Epithelial cell of proximal tubule (primary cell): ENCODE results near the gene MRLN. TPM values are rescaled to one million over a fixed set of nuclear protein-coding genes. Genes with fewer than 3 reads are reported as not detected.

Experiments used
- DNase-seq: peaks from one replicate; pipeline ENCODE4 v3.0.0-alpha.2; 2011; ENCODE audit warnings: low read depth
- H3K4me3 ChIP-seq: 2 replicates; pipeline ENCODE4 v1.5.1; 2011; ENCODE audit warnings: low read depth, mild to moderate bottlenecking, low read length
- total RNA-seq: library from RNA; depleted of rRNA; stranded (reverse); fragments of >200 nt; gene quantifications from 2 replicates; pipeline ENCODE4 v1.2.3, GENCODE V29; 2015
- TF ChIP-seq, protein P1 (sequence below): conservative IDR thresholded peaks from 2 replicates; pipeline ENCODE4 v1.5.1; 2012; ENCODE audit warnings: low read depth, mild to moderate bottlenecking, low read length

The MRLN gene
- total RNA-seq, 1 donor from 2014 or later: not detected

GRCh38 chr10:59709395-59710125, 43.7 kb downstream of the MRLN start, which contains the start of gene SLC16A9:
Gene SLC16A9 (minus strand): TSS chr10:59709850. CDS start chr10:59684291, 25,559 bp downstream.
- TF ChIP-seq, protein P1, sequence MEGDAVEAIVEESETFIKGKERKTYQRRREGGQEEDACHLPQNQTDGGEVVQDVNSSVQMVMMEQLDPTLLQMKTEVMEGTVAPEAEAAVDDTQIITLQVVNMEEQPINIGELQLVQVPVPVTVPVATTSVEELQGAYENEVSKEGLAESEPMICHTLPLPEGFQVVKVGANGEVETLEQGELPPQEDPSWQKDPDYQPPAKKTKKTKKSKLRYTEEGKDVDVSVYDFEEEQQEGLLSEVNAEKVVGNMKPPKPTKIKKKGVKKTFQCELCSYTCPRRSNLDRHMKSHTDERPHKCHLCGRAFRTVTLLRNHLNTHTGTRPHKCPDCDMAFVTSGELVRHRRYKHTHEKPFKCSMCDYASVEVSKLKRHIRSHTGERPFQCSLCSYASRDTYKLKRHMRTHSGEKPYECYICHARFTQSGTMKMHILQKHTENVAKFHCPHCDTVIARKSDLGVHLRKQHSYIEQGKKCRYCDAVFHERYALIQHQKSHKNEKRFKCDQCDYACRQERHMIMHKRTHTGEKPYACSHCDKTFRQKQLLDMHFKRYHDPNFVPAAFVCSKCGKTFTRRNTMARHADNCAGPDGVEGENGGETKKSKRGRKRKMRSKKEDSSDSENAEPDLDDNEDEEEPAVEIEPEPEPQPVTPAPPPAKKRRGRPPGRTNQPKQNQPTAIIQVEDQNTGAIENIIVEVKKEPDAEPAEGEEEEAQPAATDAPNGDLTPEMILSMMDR: peak; percentile 43
- H3K4me3 ChIP-seq: peak within 1 kb of the TSS; percentile 66
- DNase-seq: no peak

DNA sequence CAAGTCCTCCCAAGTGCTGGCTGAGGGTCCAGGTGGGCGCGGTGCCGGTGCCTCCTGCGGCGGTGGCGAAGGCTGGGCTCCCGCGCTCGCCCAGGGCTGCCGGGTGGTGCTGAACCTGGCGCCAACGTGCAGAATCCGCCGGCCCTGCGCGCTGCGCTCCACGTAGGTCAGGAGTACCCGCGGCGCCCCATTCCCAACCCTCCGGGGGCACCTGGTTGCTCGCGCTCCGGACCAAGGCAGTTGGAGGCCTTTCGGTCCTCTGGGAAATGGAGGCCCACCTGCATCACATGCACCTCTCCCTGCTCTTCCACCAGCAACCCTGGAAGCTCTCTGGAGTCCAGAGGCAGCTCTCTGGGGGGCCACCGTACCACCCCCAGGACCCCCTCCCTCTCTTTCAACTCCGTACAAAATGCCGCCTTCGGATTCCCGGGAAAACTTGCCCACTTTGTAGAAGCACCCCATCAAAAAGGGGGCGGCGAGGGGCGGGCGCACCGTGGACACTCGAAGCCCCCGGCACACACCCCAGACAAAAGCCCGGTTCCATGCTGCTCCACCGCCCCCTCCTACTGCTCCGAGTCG, 44.4 kb downstream of the MRLN start:
- TF ChIP-seq, protein P1: no peak
- no peak for DNase-seq
- H3K4me3 ChIP-seq: peak overlapping the region; percentile 66

- TF ChIP-seq, protein P1: no peak
- DNase-seq: no peak
- no peak overlapping the region for H3K4me3 ChIP-seq
Measured at GRCh38 chr10:59706851-59707797, 46.1 kb downstream of the MRLN start.

- TF ChIP-seq, protein P1: no peak
- DNase-seq: no peak
- H3K4me3 ChIP-seq: no peak overlapping the region
Measured at GRCh38 chr10:59705931-59706330, 47.3 kb downstream of the MRLN start.

DNA sequence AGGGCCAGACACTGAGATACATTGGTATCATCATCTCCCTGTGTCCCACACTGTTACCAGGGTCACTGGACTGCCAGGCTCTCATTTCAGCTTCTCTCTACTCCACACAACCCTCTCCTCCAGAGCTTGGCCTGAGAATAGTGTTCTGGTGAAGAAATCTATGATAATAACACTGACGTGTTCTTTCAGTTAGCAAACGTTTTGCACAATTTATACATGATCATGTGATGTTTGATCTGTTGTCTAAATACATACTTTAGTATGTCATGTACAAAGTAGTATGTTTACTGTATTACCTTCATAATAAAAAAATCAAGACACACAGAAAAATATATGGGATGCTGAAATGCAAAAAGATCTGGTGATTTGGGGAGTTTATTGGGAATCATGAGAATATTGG, 48.6 kb downstream of the MRLN start:
- TF ChIP-seq, protein P1: no peak
- no peak overlapping the region for H3K4me3 ChIP-seq
- no peak for DNase-seq

- DNase-seq: no peak
- no peak overlapping the region for H3K4me3 ChIP-seq
- TF ChIP-seq, protein P1: no peak
Measured at GRCh38 chr10:59702347-59702746, 50.9 kb downstream of the MRLN start.
